ENCODE data around the gene OSTF1.
A peak's percentile ranks its signal among the peaks of the same experiment; 100 is the strongest.

OSTF1 gene

DNA sequence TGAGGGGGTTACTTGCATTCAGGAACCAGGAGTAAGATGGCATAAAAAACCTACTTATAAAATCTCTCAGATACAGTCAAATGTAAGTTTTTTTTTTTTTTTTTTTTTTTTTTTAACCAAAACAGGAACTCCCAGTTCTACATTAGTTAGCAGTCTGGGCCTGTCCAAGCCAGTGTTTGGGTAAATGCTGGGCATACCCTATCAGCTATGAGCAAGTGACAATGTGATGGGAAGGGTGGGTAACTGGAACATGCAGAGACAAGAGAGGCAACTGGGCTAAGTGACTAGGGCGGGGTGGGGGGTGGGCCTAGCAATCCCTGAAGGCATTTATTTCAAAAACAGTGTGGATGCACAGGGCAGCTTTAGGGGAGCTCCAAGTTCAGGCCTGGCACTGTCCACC is 2.7 kb upstream of the OSTF1 start:
- peak; percentile 41 for DNase-seq

GRCh38 chr9:75086541-75087288 is 1.6 kb upstream of the OSTF1 start:
- DNase-seq = peak; percentile 54

DNA sequence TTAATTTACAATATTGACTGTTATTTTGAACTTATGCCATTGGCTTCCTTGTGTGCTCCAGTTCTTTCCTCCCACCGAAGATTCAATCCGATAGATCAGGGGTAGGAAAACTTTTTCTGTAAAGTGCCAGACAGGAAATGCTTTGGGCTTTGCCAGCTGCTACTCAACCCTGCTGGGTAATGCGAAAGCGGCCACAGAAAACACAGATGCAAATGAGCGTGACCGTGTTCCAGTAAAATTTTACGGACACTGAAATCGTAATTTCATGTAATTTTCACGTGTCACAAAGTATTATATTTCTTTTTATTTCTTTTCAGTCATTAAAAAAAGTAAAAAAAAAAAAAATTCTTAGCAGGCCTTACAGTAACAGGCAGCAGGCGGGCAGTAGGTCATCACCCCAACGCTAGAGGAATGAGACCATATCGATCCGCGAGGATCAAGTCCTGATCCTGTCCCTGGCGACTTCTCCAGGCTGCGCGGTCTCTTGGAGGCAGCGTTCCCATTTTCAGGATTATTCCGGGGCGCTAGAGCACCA is 958 bp upstream of the OSTF1 start:
- peak; percentile 62 for DNase-seq

GRCh38 chr9:75088646-75089372 is 495 bp downstream of the OSTF1 start:
- peak; percentile 92 for DNase-seq

DNA sequence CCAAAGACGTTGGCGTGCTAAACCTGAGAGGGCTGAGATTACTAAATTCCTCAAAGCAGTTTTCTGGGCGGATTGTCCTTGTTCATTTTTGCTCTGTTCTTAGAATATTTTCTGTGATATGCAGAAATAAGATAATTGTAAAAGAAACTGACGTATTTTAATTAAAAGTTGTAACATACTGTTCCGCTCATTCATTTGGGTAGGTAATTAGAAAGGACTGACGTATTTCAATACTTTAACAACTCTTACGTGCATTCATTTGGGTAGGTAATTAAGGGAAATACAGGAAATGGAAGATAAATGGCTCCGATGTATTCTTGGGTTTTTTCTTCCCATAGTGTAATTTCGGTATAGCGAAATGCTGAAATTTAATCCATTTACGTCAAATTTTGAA is 1.1 kb downstream of the OSTF1 start:
- no peak for DNase-seq

DNA sequence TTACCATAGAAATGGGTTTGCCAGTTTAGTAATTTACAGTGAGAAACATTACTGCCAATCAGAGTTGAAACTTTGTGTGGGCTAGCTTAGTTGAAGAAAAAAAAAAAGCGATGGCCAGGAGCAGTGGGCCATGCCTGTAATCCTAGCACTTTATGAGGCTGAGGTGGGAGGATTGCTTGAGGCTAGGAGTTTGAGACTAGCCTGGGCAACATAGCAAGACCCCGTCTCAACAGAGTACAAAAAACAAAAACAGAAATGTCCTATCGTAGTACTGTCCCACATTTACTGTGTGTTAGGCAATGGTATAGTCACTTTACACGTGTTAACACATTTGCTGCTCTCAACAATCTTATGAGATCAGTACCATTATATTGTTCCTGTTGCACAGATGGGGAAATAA is 2.3 kb downstream of the OSTF1 start:
- DNase-seq = no peak

DNA sequence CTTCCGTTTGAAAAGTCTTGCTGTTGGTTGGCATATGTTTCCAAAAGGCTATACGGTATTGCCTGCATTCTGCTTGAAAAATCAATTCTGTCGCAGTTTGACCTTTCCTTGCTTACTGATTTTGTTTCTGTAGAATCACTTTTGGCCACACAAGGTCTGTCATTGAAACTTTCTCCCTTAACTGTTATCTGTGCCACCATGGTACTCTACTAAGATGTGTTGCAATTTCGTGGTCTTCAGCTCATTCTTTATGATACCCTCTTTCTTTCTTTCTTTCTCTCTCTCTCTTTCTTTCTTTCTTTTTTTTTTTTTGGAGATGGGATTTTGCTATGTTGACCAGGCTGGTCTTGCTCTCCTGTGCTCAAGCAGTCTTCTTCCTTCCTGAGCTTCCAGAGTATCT is 4.5 kb downstream of the OSTF1 start:
- DNase-seq = no peak

- DNase-seq = no peak
These were observed 8.5 kb downstream of the OSTF1 start for GRCh38 chr9:75096796-75097195.

- DNase-seq = no peak
These were observed 12.8 kb downstream of the OSTF1 start for GRCh38 chr9:75101004-75101588.

- no peak for DNase-seq
These were observed 14.0 kb downstream of the OSTF1 start for GRCh38 chr9:75102177-75102790.

DNA sequence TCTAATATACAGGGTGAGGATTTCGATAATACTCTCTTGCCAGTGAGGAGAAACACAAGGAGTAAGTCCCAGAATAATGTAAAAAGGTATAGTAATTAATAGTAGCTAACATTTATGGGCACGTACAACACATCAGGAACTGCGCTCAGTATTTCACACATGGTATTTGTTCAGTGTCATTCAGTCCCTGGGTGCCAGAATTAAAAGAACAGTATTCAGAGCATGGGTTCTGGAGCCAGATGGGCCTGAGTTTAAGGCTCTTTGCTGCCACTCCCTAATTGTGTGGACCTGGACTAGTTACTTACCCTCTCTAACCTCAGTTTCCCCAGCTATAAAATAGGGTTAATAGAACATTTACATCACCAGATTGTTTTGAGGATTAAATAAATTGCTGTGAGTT is 16.3 kb downstream of the OSTF1 start:
- no peak for DNase-seq

DNA sequence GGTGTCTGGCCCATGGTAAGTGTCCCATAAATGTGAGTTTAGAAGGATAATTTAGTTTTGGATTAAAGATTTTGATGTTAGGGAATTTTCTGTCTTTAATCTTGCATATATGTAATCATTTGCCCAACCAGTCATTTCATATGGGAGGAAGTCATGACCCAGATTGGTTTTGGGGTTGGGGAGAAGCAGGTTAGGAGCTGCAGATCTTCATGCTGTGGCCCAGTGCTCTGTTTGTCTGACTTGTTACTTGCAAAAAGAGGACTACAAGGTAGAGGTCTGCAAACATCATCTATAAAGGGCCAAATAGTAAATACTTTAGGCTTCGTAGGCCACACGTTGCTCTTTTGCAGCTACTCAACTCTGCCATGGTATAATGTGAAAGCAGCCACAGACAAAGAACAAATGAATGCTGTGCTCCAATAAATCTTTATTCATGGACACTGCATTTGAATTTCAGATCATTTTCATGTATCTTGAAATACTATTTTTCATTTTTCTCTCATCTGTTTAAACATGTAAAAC is 16.8 kb downstream of the OSTF1 start:
- no peak for DNase-seq

DNA sequence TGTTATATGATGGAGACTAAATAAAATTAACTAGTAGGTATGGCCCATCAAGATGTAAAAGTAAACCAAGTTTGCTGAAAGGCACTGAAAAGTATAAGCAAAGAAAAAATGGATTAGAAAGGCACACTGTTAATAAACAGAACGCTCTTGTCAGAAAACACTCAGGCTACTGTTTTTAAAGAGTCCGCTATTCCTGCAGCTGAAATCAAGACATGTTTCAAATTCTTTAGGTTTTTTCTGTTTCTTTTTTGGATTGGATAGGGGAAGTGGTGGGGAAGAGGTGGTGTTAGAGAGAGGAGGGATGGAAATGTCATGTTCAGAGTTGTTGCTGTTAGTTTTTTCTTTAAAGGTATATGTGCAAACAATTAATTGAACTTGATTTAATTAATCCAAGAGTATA is 17.5 kb downstream of the OSTF1 start:
- DNase-seq = no peak

DNA sequence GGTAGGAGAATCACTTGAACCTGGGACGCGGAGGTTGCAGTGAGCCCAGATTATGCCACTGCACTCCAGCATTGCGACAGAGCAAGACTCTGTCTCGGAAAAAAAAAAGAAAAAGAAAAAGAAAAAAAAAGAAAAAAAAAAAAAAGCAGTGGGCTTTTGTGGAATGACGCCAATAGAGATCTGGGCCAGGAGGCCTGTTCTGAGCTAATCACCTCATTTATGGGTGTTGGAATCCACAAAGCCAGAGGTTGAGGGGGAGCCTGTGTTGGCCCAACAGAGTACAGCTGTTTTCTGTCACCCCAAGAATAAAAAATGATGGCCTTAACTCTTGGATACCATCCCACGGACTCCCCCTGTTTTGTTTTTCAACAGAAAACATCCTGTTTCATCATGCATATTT is 18.5 kb downstream of the OSTF1 start:
- no peak for DNase-seq

- peak; percentile 62 for DNase-seq
These were observed 20.3 kb downstream of the OSTF1 start for GRCh38 chr9:75108571-75108970.

- DNase-seq = no peak
These were observed 21.0 kb downstream of the OSTF1 start for GRCh38 chr9:75109210-75109839.

- DNase-seq = no peak
These were observed 22.8 kb downstream of the OSTF1 start for GRCh38 chr9:75111019-75111622.

DNA sequence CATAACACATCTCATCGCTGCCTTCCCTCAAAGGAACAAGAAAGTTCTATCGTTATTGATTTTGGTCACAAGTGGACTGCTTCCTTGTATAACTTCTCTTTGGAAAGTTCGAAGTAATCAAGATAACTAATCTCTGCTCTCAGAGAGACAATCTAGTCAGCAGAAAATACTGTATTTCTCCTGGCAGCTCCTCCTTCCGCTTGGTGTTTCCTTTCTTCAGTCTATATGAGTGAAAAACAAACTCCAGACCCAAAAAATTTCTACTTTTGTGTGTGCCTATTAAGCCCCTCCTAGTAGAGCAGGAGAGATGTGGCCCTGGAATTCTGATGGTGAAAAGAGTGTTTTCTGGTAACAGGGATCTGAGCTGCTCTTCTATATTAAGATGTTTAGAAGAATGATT is 24.5 kb downstream of the OSTF1 start:
- DNase-seq = no peak

GRCh38 chr9:75116306-75116705 is 28.0 kb downstream of the OSTF1 start:
- DNase-seq = peak; percentile 22

- no peak for DNase-seq
These were observed 29.2 kb downstream of the OSTF1 start for GRCh38 chr9:75117564-75117963.

GRCh38 chr9:75120686-75121085 is 32.4 kb downstream of the OSTF1 start:
- peak; percentile 61 for DNase-seq

DNA sequence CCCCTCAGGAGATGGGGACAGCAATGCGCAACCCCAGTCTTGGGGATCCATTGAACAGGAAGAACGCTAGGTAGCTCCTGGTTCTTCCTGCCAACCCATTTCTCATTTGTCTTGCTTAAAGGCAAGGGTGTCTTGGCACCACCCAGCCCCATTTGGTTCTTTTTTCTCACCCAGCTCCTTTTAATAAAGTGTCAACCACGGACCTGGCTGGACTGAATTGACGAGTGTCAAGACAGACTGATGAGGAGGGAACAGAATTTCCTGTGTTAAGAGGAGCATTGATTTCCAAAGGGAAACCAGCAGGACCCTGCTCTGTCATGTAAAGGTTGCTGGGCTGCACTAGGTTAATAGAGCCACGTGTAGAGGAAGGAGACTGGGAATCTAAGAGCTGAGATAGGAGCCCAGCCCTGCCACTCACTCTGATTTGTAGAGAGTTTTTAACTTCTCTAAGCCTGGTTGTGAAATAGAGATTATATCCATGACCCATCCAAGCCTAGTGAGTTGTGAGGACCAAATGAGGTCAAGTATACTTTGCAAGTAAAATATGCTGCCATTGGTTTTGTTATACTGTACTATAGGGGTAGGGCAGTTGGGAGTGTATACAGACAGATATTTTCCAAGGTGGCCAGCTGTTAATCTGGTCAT is 33.7 kb downstream of the OSTF1 start:
- no peak for DNase-seq
